ENCODE results near the gene KLRG1.

DNA sequence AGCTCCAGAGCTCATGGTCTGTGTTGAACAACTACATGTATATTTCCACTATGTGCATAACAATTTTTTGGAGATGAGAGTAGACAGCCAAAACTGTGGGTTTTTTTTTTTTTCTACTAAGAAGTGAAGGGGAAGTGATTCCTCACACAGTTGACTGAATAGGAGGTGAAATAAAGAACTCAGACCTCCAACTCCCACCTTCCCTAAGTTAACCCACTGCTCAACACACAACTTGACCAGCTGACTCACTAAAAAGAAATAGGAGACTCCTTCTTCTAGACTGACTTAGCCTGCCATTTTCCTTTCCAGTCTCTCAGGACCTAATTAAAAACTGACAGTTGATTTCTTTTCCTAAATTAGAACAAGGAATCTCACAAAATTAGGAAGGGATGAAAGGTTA lies 41.6 kb upstream of the KLRG1 start:
- TF ChIP-seq POLR2A (IDR thresholded peaks at IDR 0.05) (no peak), CTCF (IDR thresholded peaks at IDR 0.05) (no peak)

All from body of pancreas (tissue), 4 donors.